SK-N-SH (cell line): Measurements from ENCODE around the gene MUC22.
"Not testable (repeated sequence)": the region's sequence is repeated elsewhere in the genome, so short reads cannot be mapped to it uniquely, and the experiment has no call there.

Source experiments
- CHD2 ChIP-seq: fragments of 150-350 bp; IDR thresholded peaks from 2 replicates; pipeline ENCODE4 v1.6.1; 2018; ENCODE audit warnings: low read length; ENCODE audit not compliant: partially characterized antibody
- CTCF ChIP-seq: fragments of 200-600 bp; sonication (generic); IDR thresholded peaks from 2 replicates; pipeline ENCODE4 v1.6.1; 2017; ENCODE audit warnings: antibody characterized with exemption, mild to moderate bottlenecking, moderate library complexity
- SIN3A ChIP-seq: IDR thresholded peaks from 2 replicates; pipeline ENCODE4 v1.6.1; 2012; ENCODE audit warnings: low read depth, mild to moderate bottlenecking, low read length, moderate library complexity, borderline replicate concordance
- TCF12 ChIP-seq: IDR thresholded peaks from 2 replicates; pipeline ENCODE4 v1.4.0; 2012

- TF ChIP-seq TCF12, CHD2, CTCF, SIN3A: not testable (repeated sequence)
These were observed 57.8 kb downstream of the MUC22 start for GRCh38 chr6:31067891-31068668.
